Keratinocyte (primary cell): Measurements from ENCODE around the gene MYBPH. TPM values are rescaled to one million over a fixed set of nuclear protein-coding genes. Genes with fewer than 3 reads are reported as not detected.

ENCODE experiments used
- DNase-seq: peaks from one replicate; pipeline ENCODE4 v3.0.0-alpha.2; 2011; ENCODE audit warnings: low read depth, missing footprints, low spot score
- FAIRE-seq: peaks from 2 replicates; lab custom pipeline; 2011; peaks lifted over from hg19 to GRCh38; lab: Jason Lieb, UNC
- H2AFZ ChIP-seq: 2 replicates; pipeline ENCODE4 v1.6.0; 2012; ENCODE audit warnings: low read length, control low read depth, inconsistent platforms; ENCODE audit not compliant: control insufficient read depth
- H3K27ac ChIP-seq: 2 replicates; pipeline ENCODE4 v1.5.1; 2011; ENCODE audit warnings: low read length; ENCODE audit not compliant: control insufficient read depth, insufficient read depth
- H3K27me3 ChIP-seq: 3 replicates; pipeline ENCODE4 v1.6.0; 2011; ENCODE audit warnings: low read length; ENCODE audit not compliant: control insufficient read depth, insufficient read depth; ENCODE audit errors: extremely low read depth
- H3K36me3 ChIP-seq, 2 experiments: 2 replicates in 1 of 2; 3 replicates in 1 of 2; pipeline ENCODE4 v1.5.1; 2011; ENCODE audit warnings: low read length in 2 of 2, mild to moderate bottlenecking in 1 of 2; ENCODE audit not compliant: control insufficient read depth in 2 of 2, insufficient read depth in 2 of 2; ENCODE audit errors: extremely low read depth in 1 of 2
- H3K4me1 ChIP-seq: 3 replicates; pipeline ENCODE4 v1.5.1; 2011; ENCODE audit warnings: low read length; ENCODE audit not compliant: control insufficient read depth, insufficient read depth; ENCODE audit errors: extremely low read depth
- H3K4me2 ChIP-seq: 3 replicates; pipeline ENCODE4 v1.6.0; 2011; ENCODE audit warnings: low read depth, low read length; ENCODE audit not compliant: control insufficient read depth, insufficient read depth; ENCODE audit errors: extremely low read depth
- H3K4me3 ChIP-seq, 3 experiments: fragments of 200-600 bp in 1 of 3; sonication (generic) in 1 of 3; 2 replicates in 2 of 3; 3 replicates in 1 of 3; pipeline ENCODE4 v1.5.1; 2011 to 2016; ENCODE audit warnings: low read length in 3 of 3, mild to moderate bottlenecking in 3 of 3, control low read depth in 2 of 3, inconsistent platforms in 1 of 3, low read depth in 1 of 3, mixed read lengths in 1 of 3, mixed run types in 1 of 3, moderate library complexity in 1 of 3; ENCODE audit not compliant: control insufficient read depth in 2 of 3, insufficient read depth in 2 of 3; ENCODE audit errors: extremely low read depth in 1 of 3
- H3K79me2 ChIP-seq: 2 replicates; pipeline ENCODE4 v1.6.0; 2012; ENCODE audit warnings: low read length; ENCODE audit not compliant: control insufficient read depth, insufficient read depth
- H3K9ac ChIP-seq: 3 replicates; pipeline ENCODE4 v1.6.0; 2011; ENCODE audit warnings: low read length; ENCODE audit not compliant: control insufficient read depth, insufficient read depth; ENCODE audit errors: extremely low read depth
- H3K9me1 ChIP-seq: 3 replicates; pipeline ENCODE4 v1.6.0; 2011; ENCODE audit warnings: low read length; ENCODE audit not compliant: control insufficient read depth, insufficient read depth; ENCODE audit errors: extremely low read depth
- H3K9me3 ChIP-seq: 2 replicates; pipeline ENCODE4 v1.5.1; 2012; ENCODE audit warnings: low read depth, low read length; ENCODE audit not compliant: control insufficient read depth
- H4K20me1 ChIP-seq: 3 replicates; pipeline ENCODE4 v1.6.0; 2011; ENCODE audit warnings: low read length; ENCODE audit not compliant: control insufficient read depth, insufficient read depth; ENCODE audit errors: extremely low read depth
- EZH2 ChIP-seq: IDR thresholded peaks from one replicate; pipeline ENCODE4 v1.6.1; 2012; ENCODE audit warnings: inconsistent platforms, mild to moderate bottlenecking, low read length, moderate library complexity
- dilution Hi-C: fragments of 300-500 bp; cut with MboI; formaldehyde crosslinking; loops from one replicate; pipeline ENCODE4 v1.7.0; 2020; ENCODE audit warnings: low sequenced_read_pairs; ENCODE audit not compliant: extremely low pct_ligation_motif_present
- polyA plus RNA-seq, 5 experiments: library from polyadenylated mRNA; depleted of rRNA in 3 of 5; stranded (reverse) in 3 of 5; stranded (forward) in 1 of 5; unstranded in 1 of 5; fragments of >200 nt; gene quantifications; 1 replicate in 1 of 5; 2 replicates in 3 of 5; 3 replicates in 1 of 5; pipeline versions ENCODE4 v1.2.1 to v1.2.3, GENCODE V29; 2011 to 2012; ENCODE audit warnings: missing spikeins in 2 of 5, low read depth in 1 of 5, low replicate concordance in 1 of 5
- TF ChIP-seq, protein P1 (sequence below), 3 experiments: IDR thresholded peaks in 1 of 3; conservative IDR thresholded peaks in 1 of 3; optimal IDR thresholded peaks in 1 of 3; 2 replicates in 2 of 3; 3 replicates in 1 of 3; pipeline versions ENCODE3 to v1.5.1; 2011; ENCODE audit warnings: low read length in 3 of 3, mild to moderate bottlenecking in 3 of 3, moderate library complexity in 2 of 3, control low read depth in 1 of 3, inconsistent platforms in 1 of 3; ENCODE audit not compliant: insufficient read depth in 2 of 3; ENCODE audit errors: extremely low read depth in 1 of 3

The MYBPH gene
- polyA plus RNA-seq, 1 donor (not counting 4 experiments of a cell fraction or from before 2014, with no cell fraction given): not detected

DNA sequence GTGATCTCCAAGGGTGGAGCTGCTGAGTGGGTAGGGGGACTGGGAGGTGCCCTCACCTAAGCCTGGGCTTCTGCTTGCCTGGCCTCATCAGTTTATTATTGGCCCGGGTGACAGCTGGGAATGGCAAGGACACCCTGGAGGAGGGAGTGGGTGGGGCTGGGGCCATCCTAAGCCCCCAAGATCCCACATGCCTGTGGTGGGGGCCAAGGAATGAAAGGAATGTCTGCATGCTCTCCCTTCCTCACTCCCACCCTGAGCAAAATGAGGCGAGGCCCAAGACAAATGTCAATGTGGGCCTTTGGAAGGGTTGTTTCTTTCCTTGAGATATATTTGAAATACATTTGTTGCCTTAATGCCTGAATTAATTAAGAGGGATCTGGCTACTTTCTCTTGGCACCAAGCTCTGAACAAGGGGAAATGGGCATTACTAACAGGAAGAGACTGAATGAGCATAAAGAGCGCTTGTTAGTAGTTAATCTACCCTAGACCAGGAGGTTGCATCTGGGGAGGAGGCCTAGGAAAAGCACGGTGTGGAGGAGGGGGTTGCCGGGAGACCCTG, 30.6 kb upstream of the MYBPH start:
- Histone ChIP-seq H3K79me2 (no peaks in the 10 kb centered on the region), H3K9me3 (no peaks in the 10 kb centered on the region), H3K4me3 (no peak overlapping the region), H4K20me1 (no peaks in the 10 kb centered on the region), H3K27me3 (peaks cover 5% of the 10 kb centered on the region), H3K9me1 (no peaks in the 10 kb centered on the region), H3K36me3 (no peaks in the 10 kb centered on the region), H3K27ac (no peak overlapping the region), H3K4me2 (no peak overlapping the region), H3K9ac (no peak overlapping the region), H3K4me1 (no peaks in the 10 kb centered on the region), H2AFZ (no peak overlapping the region)
- dilution Hi-C loops: no loop called here
- DNase-seq: no peak
- FAIRE-seq: no peak
- TF ChIP-seq EZH2: no peak
- TF ChIP-seq, protein P1, sequence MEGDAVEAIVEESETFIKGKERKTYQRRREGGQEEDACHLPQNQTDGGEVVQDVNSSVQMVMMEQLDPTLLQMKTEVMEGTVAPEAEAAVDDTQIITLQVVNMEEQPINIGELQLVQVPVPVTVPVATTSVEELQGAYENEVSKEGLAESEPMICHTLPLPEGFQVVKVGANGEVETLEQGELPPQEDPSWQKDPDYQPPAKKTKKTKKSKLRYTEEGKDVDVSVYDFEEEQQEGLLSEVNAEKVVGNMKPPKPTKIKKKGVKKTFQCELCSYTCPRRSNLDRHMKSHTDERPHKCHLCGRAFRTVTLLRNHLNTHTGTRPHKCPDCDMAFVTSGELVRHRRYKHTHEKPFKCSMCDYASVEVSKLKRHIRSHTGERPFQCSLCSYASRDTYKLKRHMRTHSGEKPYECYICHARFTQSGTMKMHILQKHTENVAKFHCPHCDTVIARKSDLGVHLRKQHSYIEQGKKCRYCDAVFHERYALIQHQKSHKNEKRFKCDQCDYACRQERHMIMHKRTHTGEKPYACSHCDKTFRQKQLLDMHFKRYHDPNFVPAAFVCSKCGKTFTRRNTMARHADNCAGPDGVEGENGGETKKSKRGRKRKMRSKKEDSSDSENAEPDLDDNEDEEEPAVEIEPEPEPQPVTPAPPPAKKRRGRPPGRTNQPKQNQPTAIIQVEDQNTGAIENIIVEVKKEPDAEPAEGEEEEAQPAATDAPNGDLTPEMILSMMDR (optimal IDR thresholded peaks at IDR 0.05 in 1 of 3, IDR thresholded peaks at IDR 0.05 in 1 of 3, conservative IDR thresholded peaks at IDR 0.05 in 1 of 3; ENCODE audit: extremely low read depth in 1 of 3, insufficient read depth in 2 of 3, low read length in 3 of 3): no peak

DNA sequence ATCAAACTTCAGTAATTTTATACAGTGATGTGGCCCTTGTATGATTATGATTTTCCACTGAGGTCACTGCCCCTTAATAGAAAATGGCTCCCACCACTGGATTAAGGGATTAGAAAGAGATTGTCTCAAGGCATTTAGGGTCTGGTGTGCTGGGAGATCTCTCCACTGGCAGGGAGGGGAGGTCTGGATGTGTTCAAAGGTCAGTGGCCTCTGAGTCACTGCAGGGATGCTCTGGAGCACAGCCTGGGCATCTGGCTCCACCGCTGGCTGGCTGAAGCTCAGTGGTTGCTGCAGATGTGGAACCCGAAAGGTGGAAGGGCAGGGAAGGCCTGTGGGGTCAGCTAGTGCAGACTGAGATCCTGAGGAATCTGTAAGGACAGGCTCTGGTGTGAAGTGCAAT, 29.1 kb upstream of the MYBPH start:
- H3K4me3 ChIP-seq: no peak overlapping the region
- H3K9me3 ChIP-seq: no peaks in the 10 kb centered on the region
- FAIRE-seq: no peak
- dilution Hi-C loops: no loop called here
- TF ChIP-seq, protein P1 (optimal IDR thresholded peaks at IDR 0.05 in 1 of 3, IDR thresholded peaks at IDR 0.05 in 1 of 3, conservative IDR thresholded peaks at IDR 0.05 in 1 of 3; ENCODE audit: extremely low read depth in 1 of 3, insufficient read depth in 2 of 3, low read length in 3 of 3): no peak
- TF ChIP-seq EZH2: no peak
- H3K4me1 ChIP-seq: no peaks in the 10 kb centered on the region
- H3K36me3 ChIP-seq: no peaks in the 10 kb centered on the region
- no peak overlapping the region for H3K27ac ChIP-seq
- no peak for DNase-seq
- peaks cover 5% of the 10 kb centered on the region for H3K27me3 ChIP-seq
- H3K9me1 ChIP-seq: no peaks in the 10 kb centered on the region
- H4K20me1 ChIP-seq: no peaks in the 10 kb centered on the region
- H3K4me2 ChIP-seq: no peak overlapping the region
- no peak overlapping the region for H3K9ac ChIP-seq
- no peaks in the 10 kb centered on the region for H3K79me2 ChIP-seq
- no peak overlapping the region for H2AFZ ChIP-seq
